HG03460 (cell line): Measurements from ENCODE around the gene SLC35E1.
"Not testable (repeated sequence)": the region's sequence is repeated elsewhere in the genome, so short reads cannot be mapped to it uniquely, and the experiment has no call there.

Source experiments
- ATAC-seq: cut with Tn5 transposase; IDR thresholded peaks from one replicate; pipeline ENCODE4 v1.9.1; 2021; ENCODE audit not compliant: unreplicated experiment

The SLC35E1 gene

GRCh38 chr19:16524991-16525734 is 47.1 kb downstream of the SLC35E1 start:
- no peak for ATAC-seq

- ATAC-seq = no peak
Observed at GRCh38 chr19:16522559-16523377, 49.4 kb downstream of the SLC35E1 start.

GRCh38 chr19:16521715-16522289 is 50.4 kb downstream of the SLC35E1 start:
- ATAC-seq = no peak

GRCh38 chr19:16520986-16521624 is 51.1 kb downstream of the SLC35E1 start:
- ATAC-seq = no peak

- ATAC-seq = no peak
Observed at GRCh38 chr19:16520074-16520973, 51.9 kb downstream of the SLC35E1 start.

- no peak for ATAC-seq
Observed at GRCh38 chr19:16519230-16519687, 53.0 kb downstream of the SLC35E1 start.

GRCh38 chr19:16518483-16519229 is 53.6 kb downstream of the SLC35E1 start:
- ATAC-seq = no peak

GRCh38 chr19:16518061-16518460 is 54.2 kb downstream of the SLC35E1 start:
- no peak for ATAC-seq

GRCh38 chr19:16516923-16517610 is 55.1 kb downstream of the SLC35E1 start:
- no peak for ATAC-seq

GRCh38 chr19:16516381-16516780 is 55.8 kb downstream of the SLC35E1 start:
- no peak for ATAC-seq

GRCh38 chr19:16514383-16515019 is 57.7 kb downstream of the SLC35E1 start:
- no peak for ATAC-seq

GRCh38 chr19:16512611-16513010 is 59.6 kb downstream of the SLC35E1 start:
- not testable (repeated sequence) for ATAC-seq

GRCh38 chr19:16509141-16510061 is 62.8 kb downstream of the SLC35E1 start:
- ATAC-seq = no peak

- no peak for ATAC-seq
Observed at GRCh38 chr19:16508546-16508945, 63.7 kb downstream of the SLC35E1 start.

GRCh38 chr19:16506961-16507360 is 65.3 kb downstream of the SLC35E1 start:
- no peak for ATAC-seq

- not testable (repeated sequence) for ATAC-seq
Observed at GRCh38 chr19:16506161-16506560, 66.1 kb downstream of the SLC35E1 start.

GRCh38 chr19:16504271-16504670 is 67.9 kb downstream of the SLC35E1 start:
- no peak for ATAC-seq
